ENCODE measurements around the gene FUT6.
"Not testable (repeated sequence)": the region's sequence is repeated elsewhere in the genome, so short reads cannot be mapped to it uniquely, and the experiment has no call there.

DNA sequence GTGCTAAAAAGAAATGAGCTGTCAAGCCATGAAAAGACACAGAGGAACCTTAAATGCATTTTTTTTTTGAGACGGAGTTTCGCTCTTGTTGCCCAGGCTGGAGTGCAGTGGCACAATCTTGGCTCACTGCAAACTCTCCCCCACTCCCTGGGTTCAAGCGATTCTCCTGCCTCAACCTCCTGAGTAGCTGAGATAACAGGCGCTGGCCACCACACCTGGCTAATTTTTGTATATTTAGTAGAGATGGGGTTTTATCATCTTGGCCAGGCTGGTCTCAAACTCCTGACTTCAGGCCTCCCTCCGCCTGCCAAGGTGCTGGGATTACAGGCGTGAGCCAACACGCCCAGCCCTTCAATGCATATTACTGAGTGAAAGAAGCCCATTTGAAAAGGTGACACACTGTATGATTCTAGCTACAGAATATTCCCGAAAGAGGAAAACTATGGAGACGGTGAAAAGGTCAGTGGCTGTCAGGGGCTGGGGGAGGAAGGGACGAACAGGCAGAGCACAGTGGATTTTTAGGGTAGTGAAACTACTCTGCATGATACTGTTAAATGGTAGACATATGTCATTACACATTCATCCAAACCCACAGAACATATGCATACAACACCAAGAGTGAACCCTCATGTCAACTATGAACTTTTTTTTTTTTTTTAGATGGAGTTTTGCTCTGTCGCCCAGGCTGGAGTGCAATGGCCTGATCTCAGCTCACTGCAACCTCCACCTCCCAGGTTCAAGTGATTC is 44.7 kb upstream of the FUT6 start:
- TF ChIP-seq, protein P1, sequence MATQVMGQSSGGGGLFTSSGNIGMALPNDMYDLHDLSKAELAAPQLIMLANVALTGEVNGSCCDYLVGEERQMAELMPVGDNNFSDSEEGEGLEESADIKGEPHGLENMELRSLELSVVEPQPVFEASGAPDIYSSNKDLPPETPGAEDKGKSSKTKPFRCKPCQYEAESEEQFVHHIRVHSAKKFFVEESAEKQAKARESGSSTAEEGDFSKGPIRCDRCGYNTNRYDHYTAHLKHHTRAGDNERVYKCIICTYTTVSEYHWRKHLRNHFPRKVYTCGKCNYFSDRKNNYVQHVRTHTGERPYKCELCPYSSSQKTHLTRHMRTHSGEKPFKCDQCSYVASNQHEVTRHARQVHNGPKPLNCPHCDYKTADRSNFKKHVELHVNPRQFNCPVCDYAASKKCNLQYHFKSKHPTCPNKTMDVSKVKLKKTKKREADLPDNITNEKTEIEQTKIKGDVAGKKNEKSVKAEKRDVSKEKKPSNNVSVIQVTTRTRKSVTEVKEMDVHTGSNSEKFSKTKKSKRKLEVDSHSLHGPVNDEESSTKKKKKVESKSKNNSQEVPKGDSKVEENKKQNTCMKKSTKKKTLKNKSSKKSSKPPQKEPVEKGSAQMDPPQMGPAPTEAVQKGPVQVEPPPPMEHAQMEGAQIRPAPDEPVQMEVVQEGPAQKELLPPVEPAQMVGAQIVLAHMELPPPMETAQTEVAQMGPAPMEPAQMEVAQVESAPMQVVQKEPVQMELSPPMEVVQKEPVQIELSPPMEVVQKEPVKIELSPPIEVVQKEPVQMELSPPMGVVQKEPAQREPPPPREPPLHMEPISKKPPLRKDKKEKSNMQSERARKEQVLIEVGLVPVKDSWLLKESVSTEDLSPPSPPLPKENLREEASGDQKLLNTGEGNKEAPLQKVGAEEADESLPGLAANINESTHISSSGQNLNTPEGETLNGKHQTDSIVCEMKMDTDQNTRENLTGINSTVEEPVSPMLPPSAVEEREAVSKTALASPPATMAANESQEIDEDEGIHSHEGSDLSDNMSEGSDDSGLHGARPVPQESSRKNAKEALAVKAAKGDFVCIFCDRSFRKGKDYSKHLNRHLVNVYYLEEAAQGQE (IDR thresholded peaks at IDR 0.05; ENCODE audit: insufficient read depth in 1 of 2, low read depth in 2 of 2, low read length in 1 of 2), result not testable (repeated sequence)
- TF ChIP-seq, protein P2, sequence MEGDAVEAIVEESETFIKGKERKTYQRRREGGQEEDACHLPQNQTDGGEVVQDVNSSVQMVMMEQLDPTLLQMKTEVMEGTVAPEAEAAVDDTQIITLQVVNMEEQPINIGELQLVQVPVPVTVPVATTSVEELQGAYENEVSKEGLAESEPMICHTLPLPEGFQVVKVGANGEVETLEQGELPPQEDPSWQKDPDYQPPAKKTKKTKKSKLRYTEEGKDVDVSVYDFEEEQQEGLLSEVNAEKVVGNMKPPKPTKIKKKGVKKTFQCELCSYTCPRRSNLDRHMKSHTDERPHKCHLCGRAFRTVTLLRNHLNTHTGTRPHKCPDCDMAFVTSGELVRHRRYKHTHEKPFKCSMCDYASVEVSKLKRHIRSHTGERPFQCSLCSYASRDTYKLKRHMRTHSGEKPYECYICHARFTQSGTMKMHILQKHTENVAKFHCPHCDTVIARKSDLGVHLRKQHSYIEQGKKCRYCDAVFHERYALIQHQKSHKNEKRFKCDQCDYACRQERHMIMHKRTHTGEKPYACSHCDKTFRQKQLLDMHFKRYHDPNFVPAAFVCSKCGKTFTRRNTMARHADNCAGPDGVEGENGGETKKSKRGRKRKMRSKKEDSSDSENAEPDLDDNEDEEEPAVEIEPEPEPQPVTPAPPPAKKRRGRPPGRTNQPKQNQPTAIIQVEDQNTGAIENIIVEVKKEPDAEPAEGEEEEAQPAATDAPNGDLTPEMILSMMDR (IDR thresholded peaks at IDR 0.05), result not testable (repeated sequence)
